ENCODE results near the gene PCLAF. TPM values are rescaled to one million over a fixed set of nuclear protein-coding genes. Genes with fewer than 3 reads are reported as not detected.
"Not testable (repeated sequence)": the region's sequence is repeated elsewhere in the genome, so short reads cannot be mapped to it uniquely, and the experiment has no call there.

PCLAF gene
- total and polyA plus RNA-seq, 2 of the 4 experiments (the other 2 are of a cell fraction), result 12.9 to 60.5 TPM

DNA sequence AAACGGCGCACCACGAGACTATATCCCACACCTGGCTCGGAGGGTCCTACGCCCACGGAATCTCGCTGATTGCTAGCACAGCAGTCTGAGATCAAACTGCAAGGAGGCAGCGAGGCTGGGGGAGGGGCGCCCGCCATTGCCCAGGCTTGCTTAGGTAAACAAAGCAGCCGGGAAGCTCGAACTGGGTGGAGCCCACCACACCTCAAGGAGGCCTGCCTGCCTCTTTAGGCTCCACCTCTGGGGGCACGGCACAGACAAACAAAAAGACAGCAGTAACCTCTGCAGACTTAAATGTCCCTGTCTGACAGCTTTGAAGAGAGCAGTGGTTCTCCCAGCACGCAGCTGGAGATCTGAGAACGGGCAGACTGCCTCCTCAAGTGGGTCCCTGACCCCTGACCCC is 54.3 kb downstream of the PCLAF start:
- H3K23ac ChIP-seq (ENCODE audit: low read depth, low read length); H3K27me3 ChIP-seq (ENCODE audit: control insufficient read depth, insufficient read depth, low read length); H2BK5ac ChIP-seq (ENCODE audit: low read depth, low read length, poor library complexity, severe bottlenecking); H3K14ac ChIP-seq (replicated peaks; ENCODE audit: low read depth, low read length); H2AK9ac ChIP-seq (replicated peaks; ENCODE audit: low read depth, low read length, poor library complexity); H3K18ac ChIP-seq (ENCODE audit: low read depth, low read length); H3K36me3 ChIP-seq (ENCODE audit: control insufficient read depth, insufficient read depth, low read length); H3K9ac ChIP-seq (ENCODE audit: low read depth, low read length); POLR2A ChIA-PET (ENCODE audit: unreplicated experiment); H3K4ac ChIP-seq (ENCODE audit: low read depth, low read length); H3K9me1 ChIP-seq (ENCODE audit: insufficient read depth, low read length); ATAC-seq (ENCODE audit: low read depth); in situ Hi-C loops (cut with MboI; ENCODE audit: low sequenced_read_pairs); intact Hi-C loops (cut with micrococcal nuclease); H3K4me2 ChIP-seq (ENCODE audit: low read depth, low read length); H3K9me3 ChIP-seq (ENCODE audit: control insufficient read depth, insufficient read depth, low read length); H2BK120ac ChIP-seq (ENCODE audit: low read depth, low read length); dilution Hi-C loops (cut with HindIII; ENCODE audit: low sequenced_read_pairs, unreplicated experiment); DNase-seq; H4K91ac ChIP-seq (ENCODE audit: insufficient read depth, low read depth, low read length); H3K4me3 ChIP-seq (ENCODE audit: insufficient read depth, low read depth, low read length); H3K4me1 ChIP-seq (ENCODE audit: control insufficient read depth, insufficient read depth, low read length); H4K5ac ChIP-seq (ENCODE audit: low read depth, low read length); CTCF ChIA-PET; H4K20me1 ChIP-seq (ENCODE audit: insufficient read depth, low read length); H3K56ac ChIP-seq (ENCODE audit: extremely low read depth, insufficient read depth, low read length); H4K8ac ChIP-seq (ENCODE audit: low read depth in 2 of 2, low read length in 2 of 2); BruUV-seq (replicated peaks); H3K27ac ChIP-seq (ENCODE audit: insufficient read depth, low read length); H2AK5ac ChIP-seq (ENCODE audit: low read depth, low read length); H2AFZ ChIP-seq (replicated peaks; ENCODE audit: low read length, poor library complexity); H2BK15ac ChIP-seq (ENCODE audit: low read depth, low read length); H2BK20ac ChIP-seq (ENCODE audit: low read depth, low read length): not testable (repeated sequence)
- WGBS, 2 experiments (ENCODE audit: extremely low coverage in 2 of 2, insufficient read length in 1 of 2), result no CpG with 5 or more reads among the region's 15 CpGs
- peaks cover 7 to 24% of the 10 kb centered on the region in 2 experiments for H3K79me1 ChIP-seq (ENCODE audit: low read depth in 1 of 2, low read length in 2 of 2)

DNA sequence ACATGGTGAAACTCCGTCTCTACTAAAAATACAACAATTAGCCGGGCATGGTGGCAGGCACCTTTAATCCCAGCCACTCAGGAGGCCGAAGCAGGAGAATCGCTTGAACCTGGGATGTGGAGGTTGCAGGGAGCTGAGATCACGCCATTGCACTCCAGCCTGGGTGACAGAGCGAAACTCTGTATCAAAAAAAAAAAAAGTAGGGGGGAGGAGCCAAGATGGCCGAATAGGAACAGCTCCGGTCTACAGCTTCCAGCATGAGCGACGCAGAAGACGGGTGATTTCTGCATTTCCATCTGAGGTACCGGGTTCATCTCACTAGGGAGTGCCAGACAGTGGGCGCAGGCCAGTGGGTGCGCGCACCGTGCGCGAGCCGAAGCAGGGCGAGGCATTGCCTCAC is 54.8 kb downstream of the PCLAF start:
- H3K27me3 ChIP-seq (ENCODE audit: control insufficient read depth, insufficient read depth, low read length); POLR2A ChIA-PET (ENCODE audit: unreplicated experiment); H4K20me1 ChIP-seq (ENCODE audit: insufficient read depth, low read length); H3K4me3 ChIP-seq (ENCODE audit: insufficient read depth, low read depth, low read length); H2BK15ac ChIP-seq (ENCODE audit: low read depth, low read length); H3K4me1 ChIP-seq (ENCODE audit: control insufficient read depth, insufficient read depth, low read length); H4K91ac ChIP-seq (ENCODE audit: insufficient read depth, low read depth, low read length); in situ Hi-C loops (cut with MboI; ENCODE audit: low sequenced_read_pairs); H2BK120ac ChIP-seq (ENCODE audit: low read depth, low read length); H3K18ac ChIP-seq (ENCODE audit: low read depth, low read length); H2AK5ac ChIP-seq (ENCODE audit: low read depth, low read length); H3K9me3 ChIP-seq (ENCODE audit: control insufficient read depth, insufficient read depth, low read length); H3K14ac ChIP-seq (replicated peaks; ENCODE audit: low read depth, low read length); BruUV-seq (replicated peaks); H3K9ac ChIP-seq (ENCODE audit: low read depth, low read length); H3K56ac ChIP-seq (ENCODE audit: extremely low read depth, insufficient read depth, low read length); H3K4me2 ChIP-seq (ENCODE audit: low read depth, low read length); dilution Hi-C loops (cut with HindIII; ENCODE audit: low sequenced_read_pairs, unreplicated experiment); DNase-seq; H3K4ac ChIP-seq (ENCODE audit: low read depth, low read length); H3K36me3 ChIP-seq (ENCODE audit: control insufficient read depth, insufficient read depth, low read length); intact Hi-C loops (cut with micrococcal nuclease); CTCF ChIA-PET; H3K23ac ChIP-seq (ENCODE audit: low read depth, low read length); H4K5ac ChIP-seq (ENCODE audit: low read depth, low read length); H2AK9ac ChIP-seq (replicated peaks; ENCODE audit: low read depth, low read length, poor library complexity); H3K27ac ChIP-seq (ENCODE audit: insufficient read depth, low read length); H2BK20ac ChIP-seq (ENCODE audit: low read depth, low read length); H3K9me1 ChIP-seq (ENCODE audit: insufficient read depth, low read length); ATAC-seq (ENCODE audit: low read depth); H4K8ac ChIP-seq (ENCODE audit: low read depth in 2 of 2, low read length in 2 of 2); H2AFZ ChIP-seq (replicated peaks; ENCODE audit: low read length, poor library complexity); H2BK5ac ChIP-seq (ENCODE audit: low read depth, low read length, poor library complexity, severe bottlenecking): not testable (repeated sequence)
- 100% methylated on average over 4 of the region's 20 CpGs; no CpG with 5 or more reads in 1 of the 2 experiments for WGBS, 2 experiments (ENCODE audit: extremely low coverage in 2 of 2, insufficient read length in 1 of 2)
- H3K79me1 ChIP-seq (ENCODE audit: low read depth in 1 of 2, low read length in 2 of 2), result peaks cover 7 to 28% of the 10 kb centered on the region in 2 experiments
